Hepatocyte (in vitro differentiated cells): Measurements from ENCODE around the gene ETV6.

Source experiments
- EZH2 ChIP-seq: fragments of 200-600 bp; sonication (generic); IDR thresholded peaks from 2 replicates; pipeline ENCODE4 v1.6.1; 2016; ENCODE audit warnings: antibody characterized with exemption, mild to moderate bottlenecking, borderline replicate concordance
- EZH2phosphoT487 ChIP-seq: fragments of 200-600 bp; sonication (generic); IDR thresholded peaks from one replicate; pipeline ENCODE4 v1.6.1; 2018; ENCODE audit warnings: antibody characterized with exemption, mild to moderate bottlenecking, low read depth, moderate library complexity; ENCODE audit not compliant: unreplicated experiment, severe bottlenecking
- TF ChIP-seq, protein P1 (sequence below): fragments of 200-600 bp; sonication (generic); IDR thresholded peaks from 2 replicates; pipeline ENCODE4 v1.5.1; 2016; ENCODE audit warnings: antibody characterized with exemption, mild to moderate bottlenecking; ENCODE audit not compliant: poor library complexity

GRCh38 chr12:11648514-11649412, 711 bp upstream of the ETV6 start:
- TF ChIP-seq, protein P1, sequence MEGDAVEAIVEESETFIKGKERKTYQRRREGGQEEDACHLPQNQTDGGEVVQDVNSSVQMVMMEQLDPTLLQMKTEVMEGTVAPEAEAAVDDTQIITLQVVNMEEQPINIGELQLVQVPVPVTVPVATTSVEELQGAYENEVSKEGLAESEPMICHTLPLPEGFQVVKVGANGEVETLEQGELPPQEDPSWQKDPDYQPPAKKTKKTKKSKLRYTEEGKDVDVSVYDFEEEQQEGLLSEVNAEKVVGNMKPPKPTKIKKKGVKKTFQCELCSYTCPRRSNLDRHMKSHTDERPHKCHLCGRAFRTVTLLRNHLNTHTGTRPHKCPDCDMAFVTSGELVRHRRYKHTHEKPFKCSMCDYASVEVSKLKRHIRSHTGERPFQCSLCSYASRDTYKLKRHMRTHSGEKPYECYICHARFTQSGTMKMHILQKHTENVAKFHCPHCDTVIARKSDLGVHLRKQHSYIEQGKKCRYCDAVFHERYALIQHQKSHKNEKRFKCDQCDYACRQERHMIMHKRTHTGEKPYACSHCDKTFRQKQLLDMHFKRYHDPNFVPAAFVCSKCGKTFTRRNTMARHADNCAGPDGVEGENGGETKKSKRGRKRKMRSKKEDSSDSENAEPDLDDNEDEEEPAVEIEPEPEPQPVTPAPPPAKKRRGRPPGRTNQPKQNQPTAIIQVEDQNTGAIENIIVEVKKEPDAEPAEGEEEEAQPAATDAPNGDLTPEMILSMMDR, result no peak
- TF ChIP-seq EZH2 (no peak), EZH2phosphoT487 (no peak)
